Measurements from ENCODE around the gene NEK10. TPM values are rescaled to one million over a fixed set of nuclear protein-coding genes. Genes with fewer than 3 reads are reported as not detected.

Gene NEK10
- total RNA-seq, 1 experiment from 2014 or later: 0.66 TPM

DNA sequence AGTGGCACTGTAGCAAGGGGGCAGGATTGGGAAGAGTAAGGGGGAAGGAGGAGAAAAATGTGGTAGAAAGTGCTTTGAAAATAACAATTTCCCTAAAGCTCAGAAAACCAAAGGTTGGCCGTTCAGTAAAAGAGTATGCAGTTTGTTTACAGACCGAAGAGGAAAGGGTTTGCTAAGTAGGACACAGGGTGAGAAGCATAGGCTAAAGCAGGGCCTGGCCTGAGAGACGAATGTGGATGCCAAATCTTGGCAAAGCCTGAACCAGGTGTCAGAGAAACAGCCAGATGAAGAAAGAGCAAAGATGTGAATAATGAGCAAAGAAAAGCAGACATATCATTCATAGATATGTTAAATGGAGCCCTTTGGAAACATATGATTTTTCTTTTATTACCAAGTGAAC is 17.1 kb downstream of the NEK10 start:
- Histone ChIP-seq H3K23ac (ENCODE audit: insufficient read length, low read depth, low read length) (no peak overlapping the region), H2BK120ac (ENCODE audit: low read depth, low read length, poor library complexity, severe bottlenecking) (no peak overlapping the region), H3K14ac (ENCODE audit: insufficient read depth, low read length) (no peak overlapping the region), H4K20me1 (ENCODE audit: control insufficient read depth, insufficient read depth, insufficient read length) (no peaks in the 10 kb centered on the region), H2BK5ac (ENCODE audit: insufficient read length, low read length) (no peak overlapping the region), H2BK12ac (ENCODE audit: insufficient read length, low read depth, low read length) (no peak overlapping the region), H3T11ph (ENCODE audit: low read length) (no peak overlapping the region), H3K27ac (ENCODE audit: insufficient read length, low read depth, low read length) (no peak overlapping the region), H3K56ac (ENCODE audit: insufficient read length, low read depth, low read length) (no peak overlapping the region), H4K91ac (ENCODE audit: insufficient read length, low read depth, low read length) (no peak overlapping the region), H3K23me2 (ENCODE audit: insufficient read length, low read depth, low read length, poor library complexity, severe bottlenecking) (no peaks in the 10 kb centered on the region), H3K4me1 (ENCODE audit: insufficient read depth, low read length) (peaks cover 3% of the 10 kb centered on the region; the same call in 1 of the 2 replicates), H3K4me2 (ENCODE audit: insufficient read depth, insufficient read length, low read length) (no peak overlapping the region), H3K79me2 (ENCODE audit: insufficient read depth, low read length) (no peaks in the 10 kb centered on the region), H3K9me3 (ENCODE audit: control insufficient read depth, low read depth, low read length) (no peaks in the 10 kb centered on the region), H3K18ac (ENCODE audit: insufficient read length, low read depth, low read length) (no peak overlapping the region), H2AFZ (ENCODE audit: low read length) (no peak overlapping the region), H4K8ac (replicated peaks; ENCODE audit: insufficient read length, low read depth, low read length) (no peak overlapping the region), H2BK15ac (ENCODE audit: low read depth, low read length) (no peak overlapping the region), H3K9ac (ENCODE audit: extremely low read depth, insufficient read length, low read length) (no peak overlapping the region), H2AK5ac (ENCODE audit: insufficient read length, low read length) (no peak overlapping the region), H3K79me1 (ENCODE audit: insufficient read depth, low read depth, low read length, poor library complexity, severe bottlenecking) (no peaks in the 10 kb centered on the region), H3K4ac (ENCODE audit: low read depth, low read length) (no peak overlapping the region), H4K5ac (ENCODE audit: insufficient read length, low read depth, low read length) (no peak overlapping the region), H3K27me3 (ENCODE audit: insufficient read depth, low read length) (no peaks in the 10 kb centered on the region), H2BK20ac (ENCODE audit: low read depth, low read length, poor library complexity, severe bottlenecking) (no peak overlapping the region)
- peaks cover 46 to 47% of the 10 kb centered on the region in 2 experiments for H3K4me1 Mint-ChIP-seq
- peak overlapping the region in 1 of 3 experiments; percentile 32; a peak in 2 of 7 replicates for H3K27ac Mint-ChIP-seq
- H3K36me3 Mint-ChIP-seq (ENCODE audit: insufficient read depth in 1 of 3, low read depth in 3 of 3): peaks cover 0 to 2% (median 0%) of the 10 kb centered on the region in 3 experiments; a peak in 1 of 7 replicates
- no peak for TF ChIP-seq CTCF (conservative IDR thresholded peaks at IDR 0.05)
- no peaks in the 10 kb centered on the region for H3K27me3 Mint-ChIP-seq (ENCODE audit: low read depth)
- no peaks in the 10 kb centered on the region for H3K9me3 Mint-ChIP-seq
- H3K4me3 Mint-ChIP-seq: no peak overlapping the region
- no peak for DNase-seq
- no CpG with 5 or more reads among the region's 3 CpGs for WGBS (ENCODE audit: extremely low coverage, insufficient read length, low lambda C conversion rate)

Measured in H9 (cell line).